ENCODE results near the gene CLP1. TPM values are rescaled to one million over a fixed set of nuclear protein-coding genes. Genes with fewer than 3 reads are reported as not detected.

CLP1 gene
- polyA plus RNA-seq, 3 donors, result 7.6 to 17.9 (median 12.9) TPM

DNA sequence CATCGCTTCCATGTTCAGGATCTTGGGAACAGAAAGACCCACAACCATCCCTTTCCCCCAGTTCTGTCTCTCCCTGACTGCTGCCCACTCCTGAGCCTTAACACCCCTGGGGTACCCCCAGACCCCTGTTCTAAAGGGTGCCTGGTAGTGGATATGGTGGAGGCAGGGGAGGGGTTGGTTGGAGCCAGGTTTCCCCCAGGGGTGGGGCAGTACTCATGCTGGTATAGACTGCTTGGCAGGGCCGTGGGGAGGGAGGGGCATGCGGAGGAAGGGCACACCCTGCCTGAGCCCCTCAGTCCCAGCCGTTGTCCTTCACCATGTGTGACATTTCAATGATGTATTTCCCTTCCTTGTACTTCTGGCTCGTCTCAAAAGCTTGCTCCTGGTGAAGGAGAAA is 11.9 kb upstream of the CLP1 start:
- no peaks in the 10 kb centered on the region for H4K20me1 ChIP-seq (ENCODE audit: insufficient read depth, low read length)

DNA sequence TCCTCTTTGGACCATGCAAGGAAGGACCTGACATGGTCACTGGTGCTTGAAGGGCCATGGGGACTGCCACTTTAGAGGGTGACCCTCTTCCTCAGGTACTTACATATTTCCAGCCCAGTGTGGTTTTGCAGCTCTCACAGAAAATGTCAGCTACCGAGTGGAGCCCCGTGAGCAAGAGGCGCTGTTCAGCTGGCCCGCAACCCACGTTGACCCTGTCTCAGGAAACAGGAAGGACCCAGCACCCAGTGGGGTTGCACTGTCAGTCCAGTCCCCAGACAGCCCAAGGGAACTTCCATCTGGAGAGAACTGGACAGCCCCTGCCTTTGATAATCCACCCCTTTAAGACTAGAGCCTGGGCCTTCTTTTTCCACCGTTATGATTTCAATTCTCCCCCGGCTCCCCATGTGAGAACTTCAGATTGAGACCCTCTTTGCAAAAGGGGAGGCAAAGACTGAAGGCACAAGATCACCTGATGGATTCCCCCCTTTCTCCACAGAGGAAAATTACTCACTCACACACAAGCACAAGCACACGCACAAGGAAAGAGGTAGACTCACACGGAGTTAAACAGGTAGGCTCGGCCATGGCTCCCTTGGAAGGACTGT is 11.3 kb upstream of the CLP1 start:
- no peaks in the 10 kb centered on the region for H3K36me3 ChIP-seq (replicated peaks in 1 of 2; ENCODE audit: control insufficient read depth in 1 of 2, insufficient read depth in 2 of 2, low read length in 2 of 2)
- peak overlapping the region; percentile 1 for H2AFZ ChIP-seq (ENCODE audit: insufficient read depth, low read depth, low read length, poor library complexity, severe bottlenecking)
- DNase-seq, result peak; percentile 64 to 89 (median 67)
- peaks cover 42 to 46% of the 10 kb centered on the region in 2 donors for H3K27me3 ChIP-seq (ENCODE audit: control insufficient read depth in 2 of 2, insufficient read depth in 2 of 2, low read length in 2 of 2)
- no peaks in the 10 kb centered on the region for H3K79me2 ChIP-seq (ENCODE audit: insufficient read depth, low read length)
- no peak for TF ChIP-seq CTCF (IDR thresholded peaks at IDR 0.05)
- H4K20me1 ChIP-seq (ENCODE audit: insufficient read depth, low read length), result no peaks in the 10 kb centered on the region
- H3K9me3 ChIP-seq (replicated peaks in 1 of 2; ENCODE audit: control insufficient read depth in 1 of 2, insufficient read depth in 1 of 2, low read length in 2 of 2), result peaks cover 3 to 17% of the 10 kb centered on the region in 2 donors
- no peak overlapping the region for H3K4me3 ChIP-seq (replicated peaks in 1 of 3; ENCODE audit: low read depth in 2 of 3, low read length in 3 of 3)
- peak overlapping the region; percentile 56 to 91 for H3K4me3 Mint-ChIP-seq
- peak overlapping the region in 5 of 7 donors; percentile 5 to 46 (median 40) for H3K27ac Mint-ChIP-seq
- no peak overlapping the region for H3K27ac ChIP-seq (ENCODE audit: low read depth in 1 of 2, low read length in 2 of 2)
- peaks cover 58 to 69% (median 61%) of the 10 kb centered on the region in 3 donors for H3K27me3 Mint-ChIP-seq (ENCODE audit: low read depth in 3 of 3)
- peaks cover 0 to 20% (median 17%) of the 10 kb centered on the region in 7 donors for H3K9me3 Mint-ChIP-seq
- 11% methylated on average over 8 of the region's 10 CpGs for WGBS (ENCODE audit: insufficient coverage)
- H3K4me1 Mint-ChIP-seq, result peaks cover 62% of the 10 kb centered on the region
- H3K4me2 ChIP-seq (replicated peaks; ENCODE audit: extremely low read depth, low read length, poor library complexity, severe bottlenecking), result no peak overlapping the region
- intact Hi-C loops (cut with micrococcal nuclease), result loop anchor here (2.0 to 10.0 kb wide), 3 partner anchors 79 to 291 kb away; partner anchors contain the start of gene UBE2L6 (in 1 of the 2)
- peaks cover 43% of the 10 kb centered on the region in 2 donors for H3K4me1 ChIP-seq (ENCODE audit: control insufficient read depth in 1 of 2, insufficient read depth in 2 of 2, low read length in 2 of 2)
- peaks cover 0 to 23% of the 10 kb centered on the region in 2 donors for H3K36me3 Mint-ChIP-seq
- H3K9ac ChIP-seq (ENCODE audit: insufficient read depth, low read length, poor library complexity, severe bottlenecking), result no peak overlapping the region

More for the DNA sequence above, 11.9 kb upstream of the CLP1 start:
- Mint-ChIP-seq H3K27ac (no peak overlapping the region), H3K9me3 (peaks cover 0 to 20% (median 17%) of the 10 kb centered on the region in 7 donors), H3K4me3 (peak overlapping the region in 1 of 2 donors; percentile 91), H3K27me3 (ENCODE audit: low read depth in 3 of 3) (peaks cover 58 to 67% (median 64%) of the 10 kb centered on the region in 3 donors), H3K4me1 (peaks cover 62% of the 10 kb centered on the region), H3K36me3 (peaks cover 0 to 23% of the 10 kb centered on the region in 2 donors)
- H3K9ac ChIP-seq (ENCODE audit: insufficient read depth, low read length, poor library complexity, severe bottlenecking), result no peak overlapping the region
- intact Hi-C loops (cut with micrococcal nuclease), result loop anchor here (2.0 to 10.0 kb wide), 4 partner anchors 77 to 291 kb away; partner anchors contain the start of gene UBE2L6 (in 1 of the 2)
- no peak overlapping the region for H3K4me2 ChIP-seq (replicated peaks; ENCODE audit: extremely low read depth, low read length, poor library complexity, severe bottlenecking)
- no peaks in the 10 kb centered on the region for H3K79me2 ChIP-seq (ENCODE audit: insufficient read depth, low read length)
- H3K9me3 ChIP-seq (replicated peaks in 1 of 2; ENCODE audit: control insufficient read depth in 1 of 2, insufficient read depth in 1 of 2, low read length in 2 of 2), result peaks cover 3 to 17% of the 10 kb centered on the region in 2 donors
- WGBS (ENCODE audit: insufficient coverage), result no CpG with 5 or more reads among the region's 5 CpGs
- H3K36me3 ChIP-seq (replicated peaks in 1 of 2; ENCODE audit: control insufficient read depth in 1 of 2, insufficient read depth in 2 of 2, low read length in 2 of 2), result no peaks in the 10 kb centered on the region
- H3K4me3 ChIP-seq (replicated peaks in 1 of 3; ENCODE audit: low read depth in 2 of 3, low read length in 3 of 3), result no peak overlapping the region
- DNase-seq, result no peak
- H2AFZ ChIP-seq (ENCODE audit: insufficient read depth, low read depth, low read length, poor library complexity, severe bottlenecking), result no peak overlapping the region
- H3K4me1 ChIP-seq (ENCODE audit: control insufficient read depth in 1 of 2, insufficient read depth in 2 of 2, low read length in 2 of 2), result peaks cover 43% of the 10 kb centered on the region in 2 donors
- peaks cover 42 to 46% of the 10 kb centered on the region in 2 donors for H3K27me3 ChIP-seq (ENCODE audit: control insufficient read depth in 2 of 2, insufficient read depth in 2 of 2, low read length in 2 of 2)
- TF ChIP-seq CTCF (IDR thresholded peaks at IDR 0.05), result no peak
- no peak overlapping the region for H3K27ac ChIP-seq (ENCODE audit: low read depth in 1 of 2, low read length in 2 of 2)
